DND-41 (cell line): ENCODE results near the gene PLXNC1.

Source experiments
- CTCF ChIP-seq: IDR thresholded peaks from 2 replicates; pipeline ENCODE4 v1.5.1; 2012; ENCODE audit warnings: borderline replicate concordance, low read length, moderate library complexity, mild to moderate bottlenecking; ENCODE audit not compliant: poor library complexity, severe bottlenecking; ENCODE audit errors: extremely low read depth
- EZH2 ChIP-seq: IDR thresholded peaks from 3 replicates; pipeline ENCODE4 v1.6.1; 2012; ENCODE audit warnings: borderline replicate concordance, low read depth, mild to moderate bottlenecking, moderate library complexity, low read length, inconsistent platforms; ENCODE audit not compliant: severe bottlenecking

- TF ChIP-seq CTCF (no peak), EZH2 (no peak)
These were observed 119.1 kb downstream of the PLXNC1 start for GRCh38 chr12:94267537-94267872.
